Liver (tissue), 9 donors: Measurements from ENCODE around the gene SLC26A11. TPM values are rescaled to one million over a fixed set of nuclear protein-coding genes. Genes with fewer than 3 reads are reported as not detected.

Source experiments
- DNase-seq: peaks from one replicate; pipeline ENCODE4 v3.0.0-alpha.2; 2017; ENCODE audit warnings: low spot score
- H3K27ac ChIP-seq, 2 donors: one replicate each; pipeline ENCODE4 v1.7.0; 2013; ENCODE audit warnings: inconsistent platforms in 2 of 2, low read length in 2 of 2, control low read depth in 1 of 2, low read depth in 1 of 2, mild to moderate bottlenecking in 1 of 2
- H3K27me3 ChIP-seq, 4 donors: one replicate each; pipeline versions ENCODE4 v1.6.1 to v1.7.0; 2013; ENCODE audit warnings: low read length in 3 of 4, inconsistent platforms in 1 of 4, mild to moderate bottlenecking in 1 of 4, moderate library complexity in 1 of 4; ENCODE audit not compliant: control insufficient read depth in 4 of 4, insufficient read depth in 4 of 4
- H3K36me3 ChIP-seq, 4 donors: one replicate each; pipeline versions ENCODE4 v1.6.1 to v1.7.0; 2013; ENCODE audit warnings: low read length in 3 of 4, mild to moderate bottlenecking in 3 of 4, low read depth in 1 of 4, moderate library complexity in 1 of 4; ENCODE audit not compliant: control insufficient read depth in 4 of 4, insufficient read depth in 3 of 4
- H3K4me1 ChIP-seq, 4 donors: one replicate each; pipeline versions ENCODE4 v1.6.1 to v1.7.0; 2013; ENCODE audit warnings: low read length in 3 of 4, mild to moderate bottlenecking in 3 of 4, moderate library complexity in 1 of 4; ENCODE audit not compliant: control insufficient read depth in 4 of 4, insufficient read depth in 4 of 4
- H3K4me3 ChIP-seq, 3 donors: one replicate each; pipeline versions ENCODE4 v1.6.1 to v1.7.0; 2013; ENCODE audit warnings: low read length in 3 of 3, control low read depth in 1 of 3, low read depth in 1 of 3, mild to moderate bottlenecking in 1 of 3
- H3K9ac ChIP-seq, 2 donors: one replicate each; pipeline ENCODE4 v1.7.0; 2013; ENCODE audit warnings: low read length in 2 of 2, mild to moderate bottlenecking in 2 of 2, moderate library complexity in 2 of 2, control low read depth in 1 of 2, low read depth in 1 of 2
- H3K9me3 ChIP-seq, 4 donors: one replicate each; pipeline versions ENCODE4 v1.6.1 to v1.7.0; 2013; ENCODE audit warnings: low read length in 3 of 4; ENCODE audit not compliant: control insufficient read depth in 4 of 4
- ATF3 ChIP-seq: IDR thresholded peaks from 2 replicates; pipeline ENCODE4 v1.6.1; 2016; ENCODE audit warnings: antibody characterized with exemption
- CTCF ChIP-seq: fragments of 150-350 bp; IDR thresholded peaks from 2 replicates; pipeline ENCODE4 v1.5.1; 2017; ENCODE audit warnings: improper control_type of control experiment, low read depth, low read length; ENCODE audit not compliant: missing input control
- GABPA ChIP-seq, 2 donors: IDR thresholded peaks in 1 of 2; conservative IDR thresholded peaks in 1 of 2; 2 replicates each; pipeline ENCODE4 v1.6.1; 2016; ENCODE audit warnings: antibody characterized with exemption in 2 of 2, mild to moderate bottlenecking in 1 of 2, moderate library complexity in 1 of 2
- MAX ChIP-seq: IDR thresholded peaks from 2 replicates; pipeline ENCODE4 v1.6.1; 2016; ENCODE audit warnings: antibody characterized with exemption
- RAD21 ChIP-seq, 2 donors: IDR thresholded peaks; 2 replicates each; pipeline ENCODE4 v1.6.1; 2016; ENCODE audit warnings: antibody characterized with exemption in 2 of 2, mild to moderate bottlenecking in 2 of 2
- REST ChIP-seq: IDR thresholded peaks from 2 replicates; pipeline ENCODE4 v1.6.1; 2016; ENCODE audit warnings: antibody characterized with exemption, mild to moderate bottlenecking
- SP1 ChIP-seq: IDR thresholded peaks from 2 replicates; pipeline ENCODE4 v1.6.1; 2018; ENCODE audit warnings: antibody characterized with exemption, mild to moderate bottlenecking
- TAF1 ChIP-seq: conservative IDR thresholded peaks from 2 replicates; pipeline ENCODE4 v1.6.1; 2016; ENCODE audit warnings: antibody characterized with exemption, mild to moderate bottlenecking
- YY1 ChIP-seq: IDR thresholded peaks from 2 replicates; pipeline ENCODE4 v1.6.1; 2016; ENCODE audit warnings: antibody characterized with exemption, mild to moderate bottlenecking
- WGBS: extraction: QIAGEN DNeasy Blood & Tissue Kit; methylation state at CpG from one replicate; pipeline ENCODE4 v1.1.7; 2013; 5-methylcytosine and 5-hydroxymethylcytosine counted together
- polyA plus RNA-seq, 2 donors: library from polyadenylated mRNA; stranded (reverse) in 1 of 2; unstranded in 1 of 2; fragments of 200-250 nt in 1 of 2; fragments of >200 nt in 1 of 2; fragmentation: Nextera tagmentation in 1 of 2; extraction: Ambion mirVana in 1 of 2; gene quantifications; one replicate each; pipeline versions ENCODE4 v1.2.1 to v1.2.3, GENCODE V29; 2013 to 2015
- total RNA-seq, 2 donors: library from RNA; depleted of rRNA; stranded (reverse); fragments of >200 nt; gene quantifications; one replicate each; pipeline ENCODE4 v1.2.3, GENCODE V29; 2014
- donor health status: healthy.
- donor health status: healthy.
- donor health status: healthy.
- donor health status: healthy.
- donor health status: healthy.

The SLC26A11 gene
- total and polyA plus RNA-seq, 4 donors: 3.3 to 8.2 (median 5.6) TPM

GRCh38 chr17:80203471-80203963, 16.7 kb upstream of the SLC26A11 start:
- H3K9me3 ChIP-seq: no peaks in the 10 kb centered on the region
- no peaks in the 10 kb centered on the region for H3K27me3 ChIP-seq

GRCh38 chr17:80204626-80205468, 15.4 kb upstream of the SLC26A11 start:
- no peak overlapping the region for H3K4me3 ChIP-seq
- no peaks in the 10 kb centered on the region for H3K9me3 ChIP-seq
- H3K27ac ChIP-seq: no peak overlapping the region
- H3K27me3 ChIP-seq: no peaks in the 10 kb centered on the region
- peaks cover 0 to 11% (median 2%) of the 10 kb centered on the region in 4 donors for H3K36me3 ChIP-seq
- no peaks in the 10 kb centered on the region for H3K4me1 ChIP-seq
- no peak for DNase-seq
- no peak for TF ChIP-seq REST
- no peak for TF ChIP-seq MAX
- no peak for TF ChIP-seq SP1
- TF ChIP-seq ATF3: no peak
- TF ChIP-seq RAD21 (IDR thresholded peaks at IDR 0.05): no peak
- WGBS: 90% methylated on average over 19 of the region's 19 CpGs
- H3K9ac ChIP-seq: no peak overlapping the region

More at GRCh38 chr17:80203471-80203963, 16.7 kb upstream of the SLC26A11 start:
- Histone ChIP-seq H3K27ac (no peak overlapping the region), H3K36me3 (no peaks in the 10 kb centered on the region), H3K4me3 (no peak overlapping the region), H3K4me1 (no peaks in the 10 kb centered on the region), H3K9ac (no peak overlapping the region)
- 86% methylated on average over 11 of the region's 11 CpGs for WGBS
- no peak for DNase-seq
- TF ChIP-seq GABPA (IDR thresholded peaks at IDR 0.05 in 1 of 2, conservative IDR thresholded peaks at IDR 0.05 in 1 of 2): no peak
- no peak for TF ChIP-seq TAF1
- TF ChIP-seq REST: no peak
- no peak for TF ChIP-seq SP1
- no peak for TF ChIP-seq CTCF
- no peak for TF ChIP-seq RAD21 (IDR thresholded peaks at IDR 0.05)
- TF ChIP-seq YY1: no peak
